ENCODE results near the gene PPM1M.
A peak's percentile ranks its signal among the peaks of the same experiment; 100 is the strongest.

The PPM1M gene

DNA sequence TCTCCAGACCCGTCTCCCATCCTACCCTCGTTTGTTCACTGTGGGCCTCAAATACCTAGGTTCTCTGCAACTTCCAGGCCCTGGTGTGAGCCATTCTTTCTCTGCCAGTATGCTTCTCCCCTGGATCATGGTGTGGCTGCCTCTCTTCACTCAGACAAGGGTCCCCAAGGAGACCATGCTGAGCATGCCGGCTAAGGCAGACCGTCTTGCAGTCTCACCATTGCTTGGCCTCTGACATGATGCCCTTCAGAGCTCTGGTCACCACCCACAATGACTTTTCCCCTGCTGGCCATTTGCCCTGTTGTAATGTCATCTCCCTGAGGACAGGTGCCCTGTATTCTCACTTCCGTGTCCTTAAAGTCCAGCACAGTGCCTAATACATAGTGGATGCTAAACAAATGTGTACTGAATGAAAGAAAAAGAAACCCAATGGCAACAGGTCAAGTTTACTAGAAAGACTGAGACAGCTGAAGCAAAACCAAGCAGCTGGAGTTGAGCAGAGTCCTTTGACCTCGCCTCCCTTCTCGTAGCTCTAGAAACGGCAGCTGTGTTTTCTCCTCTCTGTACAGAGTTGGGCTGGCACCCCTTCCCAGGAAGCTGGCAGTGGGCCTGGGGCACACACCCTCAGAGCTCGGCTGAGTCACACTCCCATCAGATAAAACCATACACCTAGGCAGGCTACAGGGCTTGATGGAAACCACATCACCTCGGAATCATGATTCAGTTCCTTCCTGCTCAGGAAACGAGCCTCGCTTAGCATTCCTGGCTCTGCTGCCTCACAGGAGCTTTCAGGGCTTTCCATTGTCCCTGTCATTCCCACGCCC lies 28.8 kb upstream of the PPM1M start:
- DNase-seq, result peak; percentile 45 to 76 (median 51)
- H3K36me3 ChIP-seq (ENCODE audit: control insufficient read depth, insufficient read depth, low read length), result peaks cover 31% of the 10 kb centered on the region
- peaks cover 61% of the 10 kb centered on the region for H3K4me1 ChIP-seq (ENCODE audit: control insufficient read depth, insufficient read depth, low read length, poor library complexity, severe bottlenecking)
- H3K27me3 ChIP-seq (replicated peaks; ENCODE audit: control insufficient read depth, insufficient read depth, low read length, poor library complexity, severe bottlenecking), result no peaks in the 10 kb centered on the region
- H3K9me3 ChIP-seq (ENCODE audit: control insufficient read depth, low read length), result no peaks in the 10 kb centered on the region
- H3K4me3 ChIP-seq (ENCODE audit: insufficient read depth, low read depth, low read length, poor library complexity, severe bottlenecking), result peak overlapping the region; percentile 27
- H3K27ac ChIP-seq (ENCODE audit: insufficient read depth, low read length, poor library complexity, severe bottlenecking), result peak overlapping the region; percentile 55

DNA sequence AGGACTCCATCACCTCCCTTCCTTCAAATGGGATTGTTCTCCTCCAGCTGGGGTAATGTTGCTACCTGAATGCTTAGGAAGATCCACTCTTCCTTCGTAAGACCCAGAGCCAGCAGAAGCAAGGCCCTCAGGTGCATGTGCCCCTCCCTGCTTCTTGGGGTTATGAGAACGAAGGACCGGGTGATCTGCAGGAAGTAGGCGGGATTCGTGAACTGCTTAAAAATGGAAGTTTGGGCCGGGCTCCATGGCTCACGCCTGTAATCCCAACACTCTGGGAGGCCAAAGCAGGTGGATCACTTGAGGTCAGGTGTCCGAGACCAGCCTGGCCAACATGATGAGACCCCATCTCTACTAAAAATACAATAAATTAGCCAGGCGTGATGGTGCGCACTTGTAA lies 28.2 kb upstream of the PPM1M start:
- H3K9me3 ChIP-seq (ENCODE audit: control insufficient read depth, low read length), result no peaks in the 10 kb centered on the region
- no peaks in the 10 kb centered on the region for H3K27me3 ChIP-seq (replicated peaks; ENCODE audit: control insufficient read depth, insufficient read depth, low read length, poor library complexity, severe bottlenecking)
- H3K36me3 ChIP-seq (ENCODE audit: control insufficient read depth, insufficient read depth, low read length), result peaks cover 25% of the 10 kb centered on the region
- peak overlapping the region; percentile 55 for H3K27ac ChIP-seq (ENCODE audit: insufficient read depth, low read length, poor library complexity, severe bottlenecking)
- peak overlapping the region; percentile 27 for H3K4me3 ChIP-seq (ENCODE audit: insufficient read depth, low read depth, low read length, poor library complexity, severe bottlenecking)
- peaks cover 67% of the 10 kb centered on the region for H3K4me1 ChIP-seq (ENCODE audit: control insufficient read depth, insufficient read depth, low read length, poor library complexity, severe bottlenecking)
- no peak for DNase-seq

DNA sequence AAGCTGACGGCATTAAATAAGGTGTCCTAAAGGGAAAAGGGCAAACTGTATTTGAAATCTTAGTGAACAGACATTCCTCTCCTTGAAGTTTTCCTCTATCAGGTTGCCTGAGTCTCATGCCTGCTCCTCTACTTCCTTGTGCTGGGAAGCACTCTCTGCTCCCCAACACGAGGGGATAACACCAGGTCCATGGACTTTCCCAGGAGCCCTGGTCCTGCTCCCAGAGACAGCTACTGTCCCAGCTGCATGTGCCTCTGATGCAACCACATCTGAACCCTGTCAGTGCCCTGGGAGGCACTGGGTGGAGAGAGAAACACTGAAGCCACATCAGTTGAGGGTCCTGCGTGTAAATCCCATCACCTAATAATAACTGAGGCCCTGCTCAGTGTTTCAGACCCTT lies 27.5 kb upstream of the PPM1M start:
- H3K27me3 ChIP-seq (replicated peaks; ENCODE audit: control insufficient read depth, insufficient read depth, low read length, poor library complexity, severe bottlenecking), result no peaks in the 10 kb centered on the region
- DNase-seq, result no peak
- H3K9me3 ChIP-seq (ENCODE audit: control insufficient read depth, low read length), result no peaks in the 10 kb centered on the region
- H3K4me1 ChIP-seq (ENCODE audit: control insufficient read depth, insufficient read depth, low read length, poor library complexity, severe bottlenecking), result peaks cover 73% of the 10 kb centered on the region
- H3K4me3 ChIP-seq (ENCODE audit: insufficient read depth, low read depth, low read length, poor library complexity, severe bottlenecking), result no peak overlapping the region
- peaks cover 19% of the 10 kb centered on the region for H3K36me3 ChIP-seq (ENCODE audit: control insufficient read depth, insufficient read depth, low read length)
- peak overlapping the region; percentile 55 for H3K27ac ChIP-seq (ENCODE audit: insufficient read depth, low read length, poor library complexity, severe bottlenecking)

DNA sequence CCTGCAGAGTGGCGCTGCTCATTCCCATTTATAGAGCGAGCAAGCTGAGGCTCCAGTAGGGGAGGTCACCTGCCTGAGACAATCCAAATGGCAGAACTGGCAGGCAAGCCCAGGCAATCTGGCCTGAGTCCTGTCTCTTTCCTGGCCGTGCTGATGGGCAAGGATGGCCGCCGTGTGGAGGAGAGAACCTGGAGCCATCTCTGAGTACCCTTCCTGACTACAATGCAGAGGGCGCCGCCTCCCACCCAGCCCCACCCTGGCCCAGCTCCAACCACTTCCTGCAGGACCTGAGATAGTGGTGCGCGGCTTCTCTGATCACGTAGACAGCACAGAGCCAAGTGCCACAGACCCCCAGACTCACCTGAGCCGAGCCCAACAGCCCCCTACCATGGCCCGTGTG lies 27.1 kb upstream of the PPM1M start:
- peaks cover 14% of the 10 kb centered on the region for H3K36me3 ChIP-seq (ENCODE audit: control insufficient read depth, insufficient read depth, low read length)
- no peaks in the 10 kb centered on the region for H3K27me3 ChIP-seq (replicated peaks; ENCODE audit: control insufficient read depth, insufficient read depth, low read length, poor library complexity, severe bottlenecking)
- no peak overlapping the region for H3K4me3 ChIP-seq (ENCODE audit: insufficient read depth, low read depth, low read length, poor library complexity, severe bottlenecking)
- peak in 1 of 3 donors; percentile 29 for DNase-seq
- no peaks in the 10 kb centered on the region for H3K9me3 ChIP-seq (ENCODE audit: control insufficient read depth, low read length)
- H3K27ac ChIP-seq (ENCODE audit: insufficient read depth, low read length, poor library complexity, severe bottlenecking), result peak overlapping the region; percentile 55
- peaks cover 77% of the 10 kb centered on the region for H3K4me1 ChIP-seq (ENCODE audit: control insufficient read depth, insufficient read depth, low read length, poor library complexity, severe bottlenecking)

DNA sequence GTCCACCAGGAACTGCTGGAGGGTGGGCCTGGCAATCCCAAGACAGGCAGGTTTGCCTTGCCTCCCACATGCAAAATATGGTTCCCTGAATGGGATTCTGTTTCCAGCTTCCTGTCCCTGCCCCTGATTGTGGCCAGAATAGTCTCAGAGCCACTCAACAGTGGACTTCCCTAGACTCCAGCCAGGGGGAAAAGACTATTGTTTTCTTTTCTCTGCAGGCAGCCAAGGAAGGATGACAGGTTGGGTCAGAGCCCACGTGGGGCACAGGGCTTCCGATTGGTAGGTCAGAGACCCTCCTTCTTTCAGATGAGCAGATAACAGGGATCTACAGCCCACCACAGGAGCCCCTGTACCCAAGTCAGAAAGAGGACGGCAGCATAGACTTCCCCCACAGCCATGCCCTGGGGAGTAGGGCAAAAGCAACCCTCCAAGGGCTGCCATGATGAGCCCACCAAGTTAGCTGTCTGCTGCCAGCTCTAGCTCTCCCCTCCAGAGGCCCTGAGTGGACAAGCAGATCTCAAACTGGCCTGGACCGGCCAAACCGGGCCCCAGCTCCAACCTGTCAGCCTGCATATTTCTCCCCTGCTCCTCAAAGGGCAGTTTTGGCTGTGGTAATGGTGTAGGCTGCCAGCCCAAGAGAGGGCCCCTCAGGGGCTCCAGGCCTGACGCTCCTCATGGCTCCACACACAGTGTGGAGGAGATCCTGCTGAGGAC lies 26.5 kb upstream of the PPM1M start:
- H3K4me1 ChIP-seq (ENCODE audit: control insufficient read depth, insufficient read depth, low read length, poor library complexity, severe bottlenecking), result peaks cover 83% of the 10 kb centered on the region
- peak overlapping the region; percentile 52 for H3K27ac ChIP-seq (ENCODE audit: insufficient read depth, low read length, poor library complexity, severe bottlenecking)
- no peak for DNase-seq
- H3K9me3 ChIP-seq (ENCODE audit: control insufficient read depth, low read length), result no peaks in the 10 kb centered on the region
- H3K27me3 ChIP-seq (replicated peaks; ENCODE audit: control insufficient read depth, insufficient read depth, low read length, poor library complexity, severe bottlenecking), result no peaks in the 10 kb centered on the region
- no peak overlapping the region for H3K4me3 ChIP-seq (ENCODE audit: insufficient read depth, low read depth, low read length, poor library complexity, severe bottlenecking)
- H3K36me3 ChIP-seq (ENCODE audit: control insufficient read depth, insufficient read depth, low read length), result peaks cover 8% of the 10 kb centered on the region

DNA sequence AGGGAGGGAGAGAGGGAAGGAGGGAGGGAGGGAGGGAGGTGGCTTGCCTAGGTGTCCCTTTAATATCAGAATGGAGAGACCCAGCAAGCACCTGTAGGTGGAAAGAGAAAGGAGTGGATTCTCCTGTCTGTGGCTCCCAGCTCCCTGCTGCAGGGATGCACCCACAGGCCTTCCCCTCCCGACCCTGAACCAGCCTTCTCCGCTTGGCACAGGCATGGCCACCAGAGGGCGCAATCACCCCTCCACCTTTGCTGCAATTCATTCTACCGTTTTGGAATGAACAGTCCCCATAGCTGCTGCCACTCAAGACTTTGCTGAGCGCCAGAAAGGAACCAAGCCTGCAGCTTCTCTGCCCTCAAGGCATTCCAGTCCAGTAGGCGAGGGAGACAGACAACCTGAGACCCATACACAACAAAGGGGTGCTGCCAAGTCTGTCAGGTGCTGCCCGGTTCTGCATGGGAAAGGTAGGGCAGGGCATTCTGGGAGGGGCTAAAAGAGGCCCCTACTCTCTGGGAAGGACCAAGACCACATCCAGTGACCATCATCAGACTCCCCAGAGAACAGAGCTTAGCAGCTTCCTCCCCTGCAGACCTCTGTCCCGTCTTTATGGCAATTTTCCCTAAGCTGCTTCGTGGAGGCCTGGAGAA lies 25.1 kb upstream of the PPM1M start:
- Histone ChIP-seq H3K36me3 (ENCODE audit: control insufficient read depth, insufficient read depth, low read length) (no peaks in the 10 kb centered on the region), H3K4me3 (ENCODE audit: insufficient read depth, low read depth, low read length, poor library complexity, severe bottlenecking) (no peak overlapping the region), H3K27me3 (replicated peaks; ENCODE audit: control insufficient read depth, insufficient read depth, low read length, poor library complexity, severe bottlenecking) (no peaks in the 10 kb centered on the region), H3K4me1 (ENCODE audit: control insufficient read depth, insufficient read depth, low read length, poor library complexity, severe bottlenecking) (peaks cover 92% of the 10 kb centered on the region), H3K27ac (ENCODE audit: insufficient read depth, low read length, poor library complexity, severe bottlenecking) (no peak overlapping the region), H3K9me3 (ENCODE audit: control insufficient read depth, low read length) (no peaks in the 10 kb centered on the region)
- DNase-seq, result peak; percentile 70 to 80 (median 72)

DNA sequence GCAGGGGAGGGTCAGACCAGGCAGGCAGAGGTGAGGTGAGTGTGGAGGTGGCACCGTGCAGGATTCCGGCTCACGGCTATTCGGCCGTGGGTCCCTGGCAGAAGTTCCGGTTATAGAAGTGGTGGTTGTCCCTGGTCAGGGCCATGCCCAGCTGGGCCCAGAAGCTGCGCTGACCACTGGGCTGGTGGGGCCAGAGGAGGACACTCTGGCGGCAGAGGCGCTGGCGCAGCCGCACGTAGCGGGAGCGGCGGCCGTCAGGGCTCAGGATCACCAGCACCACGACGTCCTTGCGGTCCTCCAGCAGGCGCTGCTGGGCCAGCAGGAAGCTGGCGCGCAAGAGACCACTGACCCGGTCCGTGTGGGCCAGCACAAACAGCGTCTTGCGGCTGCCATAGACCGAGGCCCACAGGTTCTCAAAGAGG lies 24.4 kb upstream of the PPM1M start:
- no peak for DNase-seq
- H3K36me3 ChIP-seq (ENCODE audit: control insufficient read depth, insufficient read depth, low read length), result no peaks in the 10 kb centered on the region
- H3K27me3 ChIP-seq (replicated peaks; ENCODE audit: control insufficient read depth, insufficient read depth, low read length, poor library complexity, severe bottlenecking), result no peaks in the 10 kb centered on the region
- H3K4me1 ChIP-seq (ENCODE audit: control insufficient read depth, insufficient read depth, low read length, poor library complexity, severe bottlenecking), result peaks cover 92% of the 10 kb centered on the region
- H3K27ac ChIP-seq (ENCODE audit: insufficient read depth, low read length, poor library complexity, severe bottlenecking), result no peak overlapping the region
- H3K9me3 ChIP-seq (ENCODE audit: control insufficient read depth, low read length), result no peaks in the 10 kb centered on the region
- no peak overlapping the region for H3K4me3 ChIP-seq (ENCODE audit: insufficient read depth, low read depth, low read length, poor library complexity, severe bottlenecking)

DNA sequence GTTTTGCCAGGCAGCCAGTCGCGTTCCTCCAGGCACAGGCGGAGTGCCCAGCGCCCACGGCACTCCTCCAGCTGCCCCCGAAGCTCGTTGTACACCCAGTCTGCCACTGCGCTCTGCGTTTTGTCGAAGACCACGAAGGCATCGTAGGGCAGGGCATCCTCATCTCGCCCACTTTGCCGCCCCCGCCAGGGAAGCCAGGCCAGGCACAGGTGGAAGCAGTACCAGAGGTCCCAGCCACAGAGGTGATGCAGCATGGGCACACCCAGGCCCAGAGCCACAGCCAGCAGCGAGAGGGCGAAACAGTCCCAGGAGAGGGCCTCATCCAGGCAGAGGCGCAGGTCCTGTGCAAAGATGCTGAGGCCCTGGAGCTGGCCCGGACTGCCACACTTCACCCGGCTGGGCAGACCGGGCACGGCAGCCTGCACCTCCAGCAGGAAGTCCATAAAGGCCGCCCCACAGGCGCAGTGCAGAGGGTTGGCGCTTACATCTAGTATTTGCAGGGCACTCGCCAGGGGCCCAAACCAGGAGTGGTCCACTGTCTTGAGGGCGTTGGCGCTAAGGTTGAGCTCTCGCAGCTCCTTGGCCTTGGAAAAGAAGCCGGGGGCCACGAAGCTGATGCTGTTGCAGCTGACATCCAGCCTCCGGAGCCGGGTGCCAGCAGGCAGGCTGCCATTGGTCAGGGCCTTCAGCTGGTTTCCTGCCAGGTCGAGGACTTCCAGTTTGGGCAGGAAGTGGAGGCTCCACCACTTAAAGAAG lies 23.8 kb upstream of the PPM1M start:
- Histone ChIP-seq H3K27me3 (replicated peaks; ENCODE audit: control insufficient read depth, insufficient read depth, low read length, poor library complexity, severe bottlenecking) (no peaks in the 10 kb centered on the region), H3K9me3 (ENCODE audit: control insufficient read depth, low read length) (no peaks in the 10 kb centered on the region), H3K27ac (ENCODE audit: insufficient read depth, low read length, poor library complexity, severe bottlenecking) (peak overlapping the region; percentile 52), H3K4me1 (ENCODE audit: control insufficient read depth, insufficient read depth, low read length, poor library complexity, severe bottlenecking) (peaks cover 92% of the 10 kb centered on the region), H3K36me3 (ENCODE audit: control insufficient read depth, insufficient read depth, low read length) (no peaks in the 10 kb centered on the region), H3K4me3 (ENCODE audit: insufficient read depth, low read depth, low read length, poor library complexity, severe bottlenecking) (peak overlapping the region; percentile 46)
- peak; percentile 47 to 55 (median 49) for DNase-seq

DNA sequence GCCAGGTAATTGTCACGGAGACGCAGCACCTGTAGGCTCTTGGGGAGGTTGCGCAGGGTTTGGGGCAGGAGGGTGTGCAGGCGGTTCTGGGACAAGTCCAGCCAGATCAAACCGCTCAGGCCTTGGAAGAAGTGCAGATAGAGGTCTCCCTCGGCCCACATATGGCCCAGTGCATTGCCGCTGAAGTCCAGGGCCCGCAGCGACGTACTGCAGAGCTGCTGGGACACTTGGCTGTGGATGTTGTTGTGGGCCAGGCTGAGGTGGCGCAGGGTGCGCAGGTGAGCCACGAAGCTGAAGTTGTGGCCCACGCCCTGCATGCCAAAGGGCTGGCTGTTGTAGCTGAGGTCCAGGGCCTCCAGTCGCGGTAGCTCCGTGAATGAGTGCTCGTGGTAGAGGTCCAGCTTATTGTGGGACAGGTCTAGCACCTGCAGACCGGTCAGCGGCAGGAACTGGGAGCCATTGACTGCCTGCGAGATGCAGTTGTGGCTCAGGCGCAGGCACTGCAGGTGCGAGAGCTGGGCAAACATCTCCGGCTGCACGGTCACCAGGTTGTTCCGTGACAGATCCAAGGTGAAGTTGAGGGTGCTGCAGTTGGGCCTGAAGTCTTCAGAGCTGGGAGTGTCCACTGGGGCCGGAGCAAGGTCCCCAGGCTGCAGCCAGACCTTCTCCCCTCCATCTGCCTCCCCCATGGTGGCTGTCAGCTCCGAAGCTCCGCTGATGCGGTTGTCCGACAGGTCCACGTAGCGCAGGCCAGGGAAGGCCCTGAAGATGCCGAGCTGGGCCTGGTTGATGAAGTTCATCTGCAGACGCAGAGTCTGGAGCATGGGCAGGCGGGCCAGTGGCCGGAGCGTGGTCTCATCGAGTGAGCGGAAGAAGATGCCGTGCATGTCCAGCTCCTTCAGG lies 23.0 kb upstream of the PPM1M start:
- no peak for DNase-seq
- peak overlapping the region; percentile 52 for H3K27ac ChIP-seq (ENCODE audit: insufficient read depth, low read length, poor library complexity, severe bottlenecking)
- no peaks in the 10 kb centered on the region for H3K27me3 ChIP-seq (replicated peaks; ENCODE audit: control insufficient read depth, insufficient read depth, low read length, poor library complexity, severe bottlenecking)
- peaks cover 1% of the 10 kb centered on the region for H3K36me3 ChIP-seq (ENCODE audit: control insufficient read depth, insufficient read depth, low read length)
- no peaks in the 10 kb centered on the region for H3K9me3 ChIP-seq (ENCODE audit: control insufficient read depth, low read length)
- peak overlapping the region; percentile 46 for H3K4me3 ChIP-seq (ENCODE audit: insufficient read depth, low read depth, low read length, poor library complexity, severe bottlenecking)
- H3K4me1 ChIP-seq (ENCODE audit: control insufficient read depth, insufficient read depth, low read length, poor library complexity, severe bottlenecking), result peaks cover 84% of the 10 kb centered on the region
